HL-60 (cell line): Measurements from ENCODE around the gene DOCK2.

Experiments
- DNase-seq, 2 experiments: peaks; one replicate each; pipeline ENCODE4 v3.0.0-alpha.2; 2010 to 2020; ENCODE audit warnings: low read depth in 1 of 2, low spot score in 1 of 2
- H3K27ac ChIP-seq: fragments of 250-450 bp; sonication (Bioruptor Pico); replicated peaks from 2 replicates; pipeline ENCODE4 v1.5.1; 2020; ENCODE audit warnings: mild to moderate bottlenecking, moderate library complexity
- H3K27me3 ChIP-seq: fragments of 250-450 bp; sonication (Bioruptor Pico); 2 replicates; pipeline ENCODE4 v1.5.1; 2021; ENCODE audit warnings: mild to moderate bottlenecking, moderate library complexity; ENCODE audit not compliant: insufficient read depth, poor library complexity, severe bottlenecking
- H3K4me3 ChIP-seq: replicated peaks from 2 replicates; pipeline ENCODE4 v1.5.1; 2011; ENCODE audit warnings: mild to moderate bottlenecking, control low read depth, low read length; ENCODE audit not compliant: insufficient read depth
- GABPA ChIP-seq: IDR thresholded peaks from 2 replicates; pipeline ENCODE4 v1.6.1; 2012; ENCODE audit warnings: low read depth
- POLR2AphosphoS5 ChIP-seq: IDR thresholded peaks from 2 replicates; pipeline ENCODE4 v1.6.1; 2012; ENCODE audit warnings: low read depth
- SPI1 ChIP-seq: IDR thresholded peaks from 2 replicates; pipeline ENCODE4 v1.6.1; 2012; ENCODE audit warnings: low read depth, mild to moderate bottlenecking, borderline replicate concordance
- TF ChIP-seq, protein P1 (sequence below): IDR thresholded peaks from 2 replicates; pipeline ENCODE4 v1.6.1; 2012; ENCODE audit warnings: low read depth; ENCODE audit not compliant: insufficient replicate concordance
- TF ChIP-seq, protein P2 (sequence below): IDR thresholded peaks from one replicate; pipeline ENCODE4 v1.5.1; 2011; ENCODE audit warnings: low read length, control low read depth, inconsistent platforms; ENCODE audit not compliant: insufficient read depth

DOCK2 gene

GRCh38 chr5:169652057-169652456 is 15.0 kb downstream of the DOCK2 start:
- Histone ChIP-seq H3K4me3 (no peak overlapping the region), H3K27ac (no peak overlapping the region), H3K27me3 (no peaks in the 10 kb centered on the region)
- no peak for DNase-seq
- TF ChIP-seq, protein P1, sequence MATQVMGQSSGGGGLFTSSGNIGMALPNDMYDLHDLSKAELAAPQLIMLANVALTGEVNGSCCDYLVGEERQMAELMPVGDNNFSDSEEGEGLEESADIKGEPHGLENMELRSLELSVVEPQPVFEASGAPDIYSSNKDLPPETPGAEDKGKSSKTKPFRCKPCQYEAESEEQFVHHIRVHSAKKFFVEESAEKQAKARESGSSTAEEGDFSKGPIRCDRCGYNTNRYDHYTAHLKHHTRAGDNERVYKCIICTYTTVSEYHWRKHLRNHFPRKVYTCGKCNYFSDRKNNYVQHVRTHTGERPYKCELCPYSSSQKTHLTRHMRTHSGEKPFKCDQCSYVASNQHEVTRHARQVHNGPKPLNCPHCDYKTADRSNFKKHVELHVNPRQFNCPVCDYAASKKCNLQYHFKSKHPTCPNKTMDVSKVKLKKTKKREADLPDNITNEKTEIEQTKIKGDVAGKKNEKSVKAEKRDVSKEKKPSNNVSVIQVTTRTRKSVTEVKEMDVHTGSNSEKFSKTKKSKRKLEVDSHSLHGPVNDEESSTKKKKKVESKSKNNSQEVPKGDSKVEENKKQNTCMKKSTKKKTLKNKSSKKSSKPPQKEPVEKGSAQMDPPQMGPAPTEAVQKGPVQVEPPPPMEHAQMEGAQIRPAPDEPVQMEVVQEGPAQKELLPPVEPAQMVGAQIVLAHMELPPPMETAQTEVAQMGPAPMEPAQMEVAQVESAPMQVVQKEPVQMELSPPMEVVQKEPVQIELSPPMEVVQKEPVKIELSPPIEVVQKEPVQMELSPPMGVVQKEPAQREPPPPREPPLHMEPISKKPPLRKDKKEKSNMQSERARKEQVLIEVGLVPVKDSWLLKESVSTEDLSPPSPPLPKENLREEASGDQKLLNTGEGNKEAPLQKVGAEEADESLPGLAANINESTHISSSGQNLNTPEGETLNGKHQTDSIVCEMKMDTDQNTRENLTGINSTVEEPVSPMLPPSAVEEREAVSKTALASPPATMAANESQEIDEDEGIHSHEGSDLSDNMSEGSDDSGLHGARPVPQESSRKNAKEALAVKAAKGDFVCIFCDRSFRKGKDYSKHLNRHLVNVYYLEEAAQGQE = no peak
- TF ChIP-seq, protein P2, sequence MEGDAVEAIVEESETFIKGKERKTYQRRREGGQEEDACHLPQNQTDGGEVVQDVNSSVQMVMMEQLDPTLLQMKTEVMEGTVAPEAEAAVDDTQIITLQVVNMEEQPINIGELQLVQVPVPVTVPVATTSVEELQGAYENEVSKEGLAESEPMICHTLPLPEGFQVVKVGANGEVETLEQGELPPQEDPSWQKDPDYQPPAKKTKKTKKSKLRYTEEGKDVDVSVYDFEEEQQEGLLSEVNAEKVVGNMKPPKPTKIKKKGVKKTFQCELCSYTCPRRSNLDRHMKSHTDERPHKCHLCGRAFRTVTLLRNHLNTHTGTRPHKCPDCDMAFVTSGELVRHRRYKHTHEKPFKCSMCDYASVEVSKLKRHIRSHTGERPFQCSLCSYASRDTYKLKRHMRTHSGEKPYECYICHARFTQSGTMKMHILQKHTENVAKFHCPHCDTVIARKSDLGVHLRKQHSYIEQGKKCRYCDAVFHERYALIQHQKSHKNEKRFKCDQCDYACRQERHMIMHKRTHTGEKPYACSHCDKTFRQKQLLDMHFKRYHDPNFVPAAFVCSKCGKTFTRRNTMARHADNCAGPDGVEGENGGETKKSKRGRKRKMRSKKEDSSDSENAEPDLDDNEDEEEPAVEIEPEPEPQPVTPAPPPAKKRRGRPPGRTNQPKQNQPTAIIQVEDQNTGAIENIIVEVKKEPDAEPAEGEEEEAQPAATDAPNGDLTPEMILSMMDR = no peak
- no peak for TF ChIP-seq GABPA

GRCh38 chr5:169653091-169653490 is 16.0 kb downstream of the DOCK2 start:
- Histone ChIP-seq H3K27me3 (no peaks in the 10 kb centered on the region), H3K4me3 (no peak overlapping the region), H3K27ac (no peak overlapping the region)
- DNase-seq = no peak
- TF ChIP-seq GABPA = no peak
- TF ChIP-seq, protein P1 = no peak
- no peak for TF ChIP-seq POLR2AphosphoS5
- TF ChIP-seq, protein P2 = no peak
- TF ChIP-seq SPI1 = no peak

DNA sequence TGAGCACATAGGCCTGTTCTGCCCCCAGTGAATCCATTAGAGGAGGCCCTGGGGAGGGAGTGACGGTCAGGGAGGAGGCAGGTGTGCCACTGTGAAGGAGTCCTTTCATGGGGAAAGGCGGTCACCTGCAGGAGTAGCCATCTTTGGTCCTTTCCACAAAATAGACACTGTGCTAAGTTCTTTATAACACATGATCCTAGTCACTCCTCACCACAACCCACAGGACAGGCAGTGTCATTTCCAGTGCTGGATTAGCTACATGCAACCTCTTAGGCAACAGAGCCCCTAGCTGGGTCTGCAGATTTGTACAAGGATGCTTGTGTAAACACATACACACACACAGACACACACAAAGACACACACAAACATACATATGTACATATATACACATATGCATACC is 18.3 kb downstream of the DOCK2 start:
- DNase-seq = no peak
- no peak for TF ChIP-seq SPI1
- TF ChIP-seq, protein P1 = no peak
- TF ChIP-seq, protein P2 = no peak
- TF ChIP-seq POLR2AphosphoS5 = no peak
- no peak for TF ChIP-seq GABPA
- Histone ChIP-seq H3K4me3 (no peak overlapping the region), H3K27ac (no peak overlapping the region), H3K27me3 (no peaks in the 10 kb centered on the region)
